Mononuclear cell (primary cell): ENCODE results near the gene TRIM24. TPM values are rescaled to one million over a fixed set of nuclear protein-coding genes. Genes with fewer than 3 reads are reported as not detected.
"Not testable (repeated sequence)": the region's sequence is repeated elsewhere in the genome, so short reads cannot be mapped to it uniquely, and the experiment has no call there.

Experiments
- H3K27me3 ChIP-seq: 2 replicates; pipeline ENCODE4 v1.6.0; 2011; ENCODE audit warnings: low read length, control low read depth; ENCODE audit not compliant: insufficient read depth
- H3K4me1 ChIP-seq: 2 replicates; pipeline ENCODE4 v1.5.1; 2011; ENCODE audit warnings: mild to moderate bottlenecking, low read length, control low read depth; ENCODE audit not compliant: insufficient read depth
- H3K4me3 ChIP-seq: 2 replicates; pipeline ENCODE4 v1.5.1; 2011; ENCODE audit warnings: mild to moderate bottlenecking, low read length, moderate library complexity
- H3K9me3 ChIP-seq: 2 replicates; pipeline ENCODE4 v1.5.1; 2011; ENCODE audit warnings: low read depth, mild to moderate bottlenecking, control low read depth, low read length
- total RNA-seq: library from RNA; depleted of rRNA; stranded (reverse); fragments of >200 nt; gene quantifications from one replicate; pipeline ENCODE4 v1.2.3, GENCODE V29; 2012

Gene TRIM24
- total RNA-seq: 10.7 TPM

DNA sequence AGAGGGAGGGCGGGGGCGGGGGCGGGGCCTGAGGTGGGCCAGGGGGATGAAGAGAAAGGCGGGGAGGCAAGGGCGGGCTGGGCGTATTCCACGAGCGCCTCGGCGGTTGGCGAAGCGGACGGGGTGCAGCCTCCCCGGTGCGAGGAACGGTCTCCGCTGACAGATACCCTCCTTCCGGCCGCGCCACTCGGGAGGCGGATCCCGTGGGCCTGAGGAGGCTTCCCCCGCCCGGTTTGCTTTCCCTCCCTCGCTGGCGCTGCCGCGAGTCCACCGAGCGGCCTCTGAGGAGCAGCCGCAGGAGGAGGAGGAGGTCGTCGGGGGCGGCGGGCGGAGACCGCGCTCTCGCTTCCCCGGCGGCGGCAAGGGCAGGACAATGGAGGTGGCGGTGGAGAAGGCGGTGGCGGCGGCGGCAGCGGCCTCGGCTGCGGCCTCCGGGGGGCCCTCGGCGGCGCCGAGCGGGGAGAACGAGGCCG lies at the start of gene TRIM24:
TSS of gene TRIM24 (plus strand) at position 84 of the 473 bp plus-strand sequence. CDS start at position 374, 290 bp downstream.
- Histone ChIP-seq H3K9me3 (no peaks in the 10 kb centered on the region), H3K4me1 (peaks cover 14% of the 10 kb centered on the region), H3K27me3 (no peaks in the 10 kb centered on the region), H3K4me3 (peak within 1 kb of the TSS; percentile 78)

DNA sequence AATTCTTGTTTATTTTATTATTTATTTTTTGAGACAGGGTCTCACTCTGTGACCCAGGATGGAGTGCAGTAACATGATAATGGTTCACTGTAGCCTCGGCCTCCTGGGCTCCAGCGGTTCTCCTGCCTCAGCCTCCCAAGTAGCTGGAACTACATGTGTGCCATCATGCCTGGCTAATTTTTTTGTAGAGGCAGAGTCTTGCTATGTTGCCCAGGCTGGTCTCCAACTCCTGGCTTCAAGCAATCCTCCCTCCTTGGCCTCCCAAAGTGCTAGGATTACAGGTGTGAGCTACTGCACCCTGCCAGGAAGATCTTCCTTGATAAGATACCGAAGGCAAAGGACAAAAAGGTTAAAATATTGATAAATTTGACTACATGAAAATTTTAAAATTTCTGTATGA lies 48.0 kb upstream of the TRIM24 start:
- not testable (repeated sequence) for H3K4me3 ChIP-seq, H3K9me3 ChIP-seq, H3K27me3 ChIP-seq, H3K4me1 ChIP-seq

DNA sequence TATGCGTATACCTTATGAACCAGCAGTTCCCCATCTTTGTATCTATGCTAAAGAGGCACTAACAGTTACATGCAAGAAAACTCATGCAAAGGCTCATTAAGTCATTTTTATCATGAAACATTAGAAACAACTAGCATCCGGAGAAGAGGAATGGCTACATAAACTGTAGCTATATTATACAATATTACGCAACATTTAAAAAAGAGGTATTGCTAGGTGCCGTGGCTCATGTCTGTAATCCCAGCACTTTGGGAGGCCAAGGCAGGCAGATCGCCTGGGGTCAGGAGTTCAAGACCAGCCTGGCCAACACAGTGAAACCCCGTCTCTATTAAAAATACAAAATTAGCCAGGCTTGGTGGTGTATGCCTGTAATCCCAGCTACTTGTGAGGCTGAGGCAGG lies 47.1 kb upstream of the TRIM24 start:
- H3K4me1 ChIP-seq, H3K9me3 ChIP-seq, H3K27me3 ChIP-seq, H3K4me3 ChIP-seq: not testable (repeated sequence)

DNA sequence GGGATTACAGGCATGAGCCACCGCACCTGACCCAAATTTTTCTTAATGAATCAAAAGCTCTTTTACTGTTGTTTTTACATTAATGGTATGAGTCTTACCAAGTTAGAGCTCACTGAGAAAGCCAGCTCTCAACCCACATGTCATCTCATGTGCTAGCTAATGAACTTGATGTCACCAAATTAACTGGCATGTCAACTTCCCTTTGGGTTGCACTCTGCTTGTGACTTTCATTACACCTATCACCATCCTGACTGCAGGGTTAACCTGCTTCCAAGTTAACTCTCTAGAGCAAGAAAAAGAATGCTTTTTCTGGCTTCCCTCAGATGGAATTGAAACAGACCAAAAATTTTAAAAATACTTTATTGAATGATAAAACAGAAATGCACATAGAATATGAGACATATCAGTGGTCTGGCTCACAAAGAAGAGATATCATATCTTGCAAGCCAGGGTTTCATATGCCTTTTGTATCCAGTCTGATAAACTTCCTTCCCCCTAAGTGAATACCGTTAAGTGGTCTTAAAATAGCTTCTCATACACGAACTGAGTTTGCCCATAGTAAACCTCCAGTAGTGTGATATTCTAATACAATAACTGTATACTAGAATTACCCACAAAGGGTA lies 42.9 kb upstream of the TRIM24 start:
- no peaks in the 10 kb centered on the region for H3K27me3 ChIP-seq
- H3K9me3 ChIP-seq: no peaks in the 10 kb centered on the region
- H3K4me1 ChIP-seq: no peaks in the 10 kb centered on the region
- H3K4me3 ChIP-seq: no peak overlapping the region

DNA sequence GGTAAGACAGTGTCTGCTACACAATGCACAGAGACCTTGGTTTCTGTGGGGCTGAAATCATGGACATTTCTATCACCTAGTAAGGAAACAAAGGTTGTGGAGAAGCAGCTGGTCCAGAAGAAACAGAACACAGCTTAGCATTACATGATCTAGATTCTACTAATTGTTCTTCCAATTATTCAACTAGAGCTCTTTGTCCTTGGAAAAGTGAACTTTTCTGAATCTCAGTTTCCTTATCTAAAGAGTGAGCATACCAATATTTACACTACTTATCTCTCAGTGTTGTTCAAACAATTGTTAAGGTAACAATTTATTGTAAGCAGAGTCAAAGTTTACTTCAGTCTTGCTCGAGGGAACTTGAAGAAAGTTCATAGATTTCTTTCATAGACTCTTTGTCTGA lies 42.3 kb upstream of the TRIM24 start:
- Histone ChIP-seq H3K27me3 (no peaks in the 10 kb centered on the region), H3K4me1 (no peaks in the 10 kb centered on the region), H3K9me3 (no peaks in the 10 kb centered on the region), H3K4me3 (no peak overlapping the region)

DNA sequence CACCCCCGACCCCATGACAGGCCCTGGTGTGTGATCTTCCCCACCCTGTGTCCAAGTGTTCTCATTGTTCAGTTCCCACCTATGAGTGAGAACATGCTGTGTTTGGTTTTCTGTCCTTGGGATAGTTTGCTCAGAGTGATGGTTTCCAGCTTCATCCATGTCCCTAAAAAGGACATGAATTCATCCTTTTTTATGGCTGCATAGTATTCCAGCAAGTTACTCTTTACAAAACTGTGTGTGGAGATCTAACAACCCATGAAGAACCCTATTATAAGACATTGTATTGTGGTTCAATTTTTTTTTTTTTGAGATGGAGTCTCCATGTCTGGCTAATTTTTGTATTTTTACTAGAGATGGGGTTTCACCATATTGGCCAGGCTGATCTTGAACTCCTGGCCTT lies 41.7 kb upstream of the TRIM24 start:
- H3K4me3 ChIP-seq, H3K27me3 ChIP-seq, H3K9me3 ChIP-seq, H3K4me1 ChIP-seq: not testable (repeated sequence)

DNA sequence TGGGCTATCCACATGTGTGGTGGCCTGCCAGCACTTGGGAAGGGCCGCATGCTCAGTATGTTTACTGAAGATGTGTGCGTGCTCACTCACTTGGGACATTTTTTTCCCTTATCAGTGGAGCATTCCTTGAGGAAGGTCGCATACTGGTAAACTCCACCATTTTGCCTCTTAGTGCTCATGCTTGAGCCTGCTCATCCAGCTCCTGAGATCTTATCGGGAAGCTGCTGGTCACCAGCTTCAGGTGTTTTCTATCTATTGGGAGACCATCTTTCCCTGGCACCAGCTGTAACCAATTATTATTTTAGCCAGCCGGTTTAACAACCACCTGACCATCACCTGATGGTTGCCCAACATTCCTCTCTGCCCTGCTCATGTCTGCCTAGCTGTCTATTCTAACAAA lies 35.0 kb upstream of the TRIM24 start:
- Histone ChIP-seq H3K4me3 (no peak overlapping the region), H3K9me3 (peaks cover 15% of the 10 kb centered on the region), H3K27me3 (no peaks in the 10 kb centered on the region), H3K4me1 (no peaks in the 10 kb centered on the region)

DNA sequence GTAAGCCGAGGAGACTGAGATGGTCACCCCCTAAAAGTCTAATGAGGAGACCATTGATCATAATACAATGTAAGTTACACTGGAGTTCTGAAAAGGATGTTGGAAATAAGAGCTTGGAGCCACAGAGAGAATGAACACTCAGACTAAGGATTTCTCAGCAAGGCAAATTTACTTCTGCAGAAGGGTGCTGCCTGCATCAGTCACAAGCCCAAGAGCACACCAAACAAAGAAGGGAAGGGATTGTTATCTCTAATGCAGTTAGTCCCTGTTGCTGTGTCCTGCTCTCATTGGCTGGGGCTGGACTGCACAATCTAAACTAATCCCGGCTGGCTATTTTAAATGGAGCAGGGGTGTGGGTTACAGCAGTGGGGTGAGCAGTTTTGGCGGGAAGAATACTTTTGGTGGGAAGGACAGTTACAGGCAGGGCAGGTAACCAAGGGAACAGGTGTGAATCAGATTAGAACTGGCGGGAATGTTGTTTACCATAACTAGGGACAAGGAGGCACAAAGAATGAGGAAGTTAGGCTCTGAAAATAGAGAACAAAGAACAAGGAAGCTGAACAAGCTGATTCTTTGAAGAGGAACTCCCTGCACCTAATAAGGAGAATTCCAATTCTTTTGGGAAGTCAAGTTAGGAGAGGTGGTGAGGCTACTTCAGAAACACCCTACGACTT lies 30.3 kb upstream of the TRIM24 start:
- H3K4me3 ChIP-seq: no peak overlapping the region
- no peaks in the 10 kb centered on the region for H3K27me3 ChIP-seq
- H3K4me1 ChIP-seq: no peaks in the 10 kb centered on the region
- H3K9me3 ChIP-seq: peaks cover 22% of the 10 kb centered on the region

DNA sequence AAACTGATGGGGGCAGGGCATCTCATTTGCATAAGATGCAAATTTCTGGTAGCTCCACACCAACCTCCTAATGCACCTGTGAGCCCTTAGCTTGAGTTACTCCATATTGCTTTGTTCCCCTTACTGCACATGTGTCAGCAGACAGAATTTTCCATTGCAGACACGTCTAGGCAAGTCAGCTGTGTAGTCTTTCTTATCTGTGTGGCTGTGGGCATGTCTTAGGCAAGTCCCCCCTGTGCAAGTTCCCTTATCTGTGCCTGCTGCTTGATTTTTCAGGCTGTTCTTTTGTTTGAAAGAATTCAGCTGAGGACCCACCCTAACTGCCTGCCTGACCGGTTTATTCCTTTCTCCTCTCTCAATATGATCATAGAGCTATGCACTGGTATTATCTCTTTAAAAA lies 28.5 kb upstream of the TRIM24 start:
- no peaks in the 10 kb centered on the region for H3K27me3 ChIP-seq
- H3K4me3 ChIP-seq: no peak overlapping the region
- H3K4me1 ChIP-seq: no peaks in the 10 kb centered on the region
- H3K9me3 ChIP-seq: peaks cover 22% of the 10 kb centered on the region

DNA sequence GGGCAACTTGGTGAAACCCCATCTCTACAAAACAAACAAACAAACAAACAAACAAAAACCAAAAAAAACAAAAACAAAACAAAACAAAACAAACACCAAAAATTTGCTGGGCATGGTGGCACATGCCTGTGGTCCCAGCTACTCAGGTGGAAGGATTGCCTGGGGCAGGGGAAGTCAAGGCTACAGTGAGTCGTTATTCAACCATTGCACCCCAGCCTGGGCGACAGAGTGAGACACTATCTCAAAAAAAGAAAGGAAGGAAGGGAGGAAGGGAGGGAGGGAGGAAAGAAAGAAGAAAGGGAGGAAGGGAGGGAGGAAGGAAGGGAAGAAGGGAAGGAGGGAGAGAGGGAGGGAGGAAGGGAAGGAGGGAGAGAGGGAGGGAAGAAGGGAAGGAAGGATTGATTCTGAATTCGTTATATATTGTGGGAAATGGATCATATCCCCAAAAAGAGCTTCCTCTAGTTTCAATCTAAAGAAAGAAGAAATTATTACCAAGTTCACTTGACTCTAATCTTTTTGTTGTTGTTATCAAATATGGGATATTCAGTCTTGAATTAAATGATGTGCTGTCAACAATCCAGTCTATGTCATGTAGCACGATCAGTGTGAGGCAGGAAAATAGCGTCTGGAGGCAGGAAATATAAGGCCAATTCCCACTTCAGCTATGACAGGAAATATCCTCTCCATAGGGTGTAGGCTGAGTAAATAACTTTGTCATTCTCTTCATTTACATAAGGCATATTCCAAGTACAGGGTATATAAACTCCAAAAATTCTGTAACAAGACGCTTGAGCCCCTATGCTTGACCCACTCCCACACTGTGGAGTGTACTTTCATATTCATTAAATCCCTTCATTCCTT lies 26.2 kb upstream of the TRIM24 start:
- H3K4me3 ChIP-seq: no peak overlapping the region
- H3K27me3 ChIP-seq: no peaks in the 10 kb centered on the region
- peaks cover 17% of the 10 kb centered on the region for H3K9me3 ChIP-seq
- no peaks in the 10 kb centered on the region for H3K4me1 ChIP-seq

DNA sequence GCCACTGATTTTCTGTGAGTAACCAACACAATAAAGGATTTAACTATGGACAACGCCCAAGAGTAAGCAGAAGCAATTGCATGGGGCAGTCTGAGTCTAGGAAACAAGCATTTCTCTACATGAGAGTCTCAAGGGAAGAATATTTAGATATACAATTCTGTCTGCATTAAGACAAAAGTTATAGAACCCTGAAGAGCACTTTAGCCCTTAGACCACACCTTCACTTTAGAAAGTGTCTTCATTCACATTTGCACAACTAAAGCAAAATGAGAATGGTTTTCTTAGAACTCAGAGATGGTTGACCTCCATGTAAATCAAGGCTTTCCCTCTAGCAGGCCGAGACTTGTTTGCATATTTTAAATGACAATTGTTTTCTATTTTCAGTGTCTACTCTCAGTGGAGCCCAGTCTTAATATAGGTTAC lies 25.5 kb upstream of the TRIM24 start:
- Histone ChIP-seq H3K4me3 (no peak overlapping the region), H3K4me1 (no peaks in the 10 kb centered on the region), H3K27me3 (no peaks in the 10 kb centered on the region), H3K9me3 (peaks cover 11% of the 10 kb centered on the region)

DNA sequence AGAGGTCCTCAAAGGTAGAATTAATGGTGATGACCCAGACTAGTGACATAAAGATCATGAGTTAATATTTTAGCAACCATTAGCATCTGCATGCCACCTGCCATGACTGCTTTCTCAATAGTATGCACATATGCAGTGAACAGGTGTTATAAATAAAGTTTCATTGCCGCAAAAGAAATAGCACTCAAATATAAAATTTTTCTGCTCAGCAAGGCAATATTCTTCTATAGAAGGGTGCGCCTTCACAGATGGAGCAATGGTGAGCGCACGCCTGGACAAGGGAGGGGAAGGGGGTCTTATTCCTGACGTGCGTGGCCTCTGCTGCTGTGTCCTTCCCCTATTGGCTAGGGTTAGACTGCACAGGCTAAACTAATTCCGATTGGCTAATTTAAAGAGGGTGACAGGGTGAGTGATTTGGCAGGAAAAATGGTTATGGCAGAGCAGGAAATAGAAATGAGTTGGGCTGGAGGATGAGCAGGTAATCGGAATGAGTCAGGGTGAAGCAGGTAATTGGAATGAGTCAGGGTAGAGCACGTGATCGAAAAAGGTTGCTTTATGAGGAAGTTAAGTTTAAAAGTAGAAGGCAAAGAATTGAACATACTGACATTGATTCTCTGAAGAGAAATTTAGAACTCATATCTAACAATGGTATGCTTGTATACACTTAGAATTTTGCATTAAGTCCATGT lies 24.7 kb upstream of the TRIM24 start:
- no peak overlapping the region for H3K4me3 ChIP-seq
- no peaks in the 10 kb centered on the region for H3K4me1 ChIP-seq
- H3K27me3 ChIP-seq: no peaks in the 10 kb centered on the region
- H3K9me3 ChIP-seq: peaks cover 3% of the 10 kb centered on the region

DNA sequence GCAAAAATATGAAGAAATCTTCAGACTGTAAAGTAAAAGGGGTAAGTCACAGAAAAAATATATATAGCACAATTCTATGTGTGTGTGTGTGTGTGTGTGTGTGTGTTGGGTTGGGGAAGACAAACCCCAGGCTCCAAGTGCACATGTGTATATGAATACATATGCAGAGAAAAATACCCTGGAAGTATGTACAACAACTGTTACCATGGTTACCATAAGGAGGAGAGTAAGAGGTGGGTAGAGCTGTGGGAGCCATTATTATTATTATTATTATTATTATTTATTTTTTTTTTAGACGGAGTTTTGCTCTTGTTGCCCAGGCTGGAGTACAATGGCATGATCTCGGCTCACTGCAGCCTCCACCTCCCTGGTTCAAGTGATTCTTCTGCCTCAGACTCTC lies 23.7 kb upstream of the TRIM24 start:
- Histone ChIP-seq H3K4me3 (no peak overlapping the region), H3K4me1 (no peaks in the 10 kb centered on the region), H3K27me3 (no peaks in the 10 kb centered on the region), H3K9me3 (no peaks in the 10 kb centered on the region)

DNA sequence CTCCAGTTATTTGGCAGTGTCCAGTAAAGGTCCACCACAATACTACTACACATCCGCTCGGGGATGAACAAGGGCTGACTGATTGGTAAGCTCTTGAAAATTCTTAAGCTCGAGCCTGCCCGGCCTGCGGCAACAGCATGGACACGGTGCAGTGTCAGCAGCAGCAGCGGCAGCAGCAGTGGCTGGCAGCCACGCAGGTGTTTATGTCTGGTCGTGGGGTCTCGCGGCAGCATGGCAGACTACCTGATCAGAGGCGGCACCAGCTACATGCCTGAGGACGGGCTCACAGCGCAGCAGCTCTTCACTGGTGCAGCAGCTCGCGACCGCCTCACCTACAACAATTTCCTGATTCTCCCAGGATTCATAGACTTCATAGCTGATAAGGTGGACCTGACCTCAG lies 19.6 kb upstream of the TRIM24 start:
- Histone ChIP-seq H3K27me3 (no peaks in the 10 kb centered on the region), H3K9me3 (no peaks in the 10 kb centered on the region), H3K4me1 (no peaks in the 10 kb centered on the region), H3K4me3 (no peak overlapping the region)

DNA sequence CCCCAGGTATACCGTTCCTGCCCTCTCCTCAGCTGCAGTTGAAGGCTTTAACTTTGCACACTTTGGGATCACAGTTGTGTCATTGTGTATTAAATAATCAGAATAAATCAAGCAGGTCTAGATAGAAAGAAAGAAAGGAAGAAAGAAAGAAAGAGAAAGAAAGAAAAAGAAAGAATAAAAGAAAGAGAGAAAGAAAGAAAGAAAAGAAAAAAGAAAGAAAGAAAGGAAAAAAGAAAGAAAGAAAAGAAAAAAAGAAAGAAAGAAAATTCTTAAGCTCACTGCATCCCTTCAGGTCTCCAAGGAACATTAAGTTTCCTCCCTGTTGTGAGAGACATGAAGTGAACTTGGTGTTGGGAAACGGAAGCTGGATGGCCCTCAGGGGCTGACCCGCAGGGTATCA lies 17.2 kb upstream of the TRIM24 start:
- no peaks in the 10 kb centered on the region for H3K27me3 ChIP-seq
- no peaks in the 10 kb centered on the region for H3K9me3 ChIP-seq
- no peaks in the 10 kb centered on the region for H3K4me1 ChIP-seq
- H3K4me3 ChIP-seq: no peak overlapping the region
